Keratinocyte (primary cell): Measurements from ENCODE around the gene SDS. TPM values are rescaled to one million over a fixed set of nuclear protein-coding genes. Genes with fewer than 3 reads are reported as not detected.

ENCODE experiments used
- DNase-seq: peaks from one replicate; pipeline ENCODE4 v3.0.0-alpha.2; 2011; ENCODE audit warnings: low read depth, missing footprints, low spot score
- FAIRE-seq: peaks from 2 replicates; lab custom pipeline; 2011; peaks lifted over from hg19 to GRCh38; lab: Jason Lieb, UNC
- H2AFZ ChIP-seq: 2 replicates; pipeline ENCODE4 v1.6.0; 2012; ENCODE audit warnings: low read length, control low read depth, inconsistent platforms; ENCODE audit not compliant: control insufficient read depth
- H3K27ac ChIP-seq: 2 replicates; pipeline ENCODE4 v1.5.1; 2011; ENCODE audit warnings: low read length; ENCODE audit not compliant: control insufficient read depth, insufficient read depth
- H3K27me3 ChIP-seq: 3 replicates; pipeline ENCODE4 v1.6.0; 2011; ENCODE audit warnings: low read length; ENCODE audit not compliant: control insufficient read depth, insufficient read depth; ENCODE audit errors: extremely low read depth
- H3K36me3 ChIP-seq, 2 experiments: 2 replicates in 1 of 2; 3 replicates in 1 of 2; pipeline ENCODE4 v1.5.1; 2011; ENCODE audit warnings: low read length in 2 of 2, mild to moderate bottlenecking in 1 of 2; ENCODE audit not compliant: control insufficient read depth in 2 of 2, insufficient read depth in 2 of 2; ENCODE audit errors: extremely low read depth in 1 of 2
- H3K4me1 ChIP-seq: 3 replicates; pipeline ENCODE4 v1.5.1; 2011; ENCODE audit warnings: low read length; ENCODE audit not compliant: control insufficient read depth, insufficient read depth; ENCODE audit errors: extremely low read depth
- H3K4me2 ChIP-seq: 3 replicates; pipeline ENCODE4 v1.6.0; 2011; ENCODE audit warnings: low read depth, low read length; ENCODE audit not compliant: control insufficient read depth, insufficient read depth; ENCODE audit errors: extremely low read depth
- H3K4me3 ChIP-seq, 3 experiments: fragments of 200-600 bp in 1 of 3; sonication (generic) in 1 of 3; 2 replicates in 2 of 3; 3 replicates in 1 of 3; pipeline ENCODE4 v1.5.1; 2011 to 2016; ENCODE audit warnings: low read length in 3 of 3, mild to moderate bottlenecking in 3 of 3, control low read depth in 2 of 3, inconsistent platforms in 1 of 3, low read depth in 1 of 3, mixed read lengths in 1 of 3, mixed run types in 1 of 3, moderate library complexity in 1 of 3; ENCODE audit not compliant: control insufficient read depth in 2 of 3, insufficient read depth in 2 of 3; ENCODE audit errors: extremely low read depth in 1 of 3
- H3K79me2 ChIP-seq: 2 replicates; pipeline ENCODE4 v1.6.0; 2012; ENCODE audit warnings: low read length; ENCODE audit not compliant: control insufficient read depth, insufficient read depth
- H3K9ac ChIP-seq: 3 replicates; pipeline ENCODE4 v1.6.0; 2011; ENCODE audit warnings: low read length; ENCODE audit not compliant: control insufficient read depth, insufficient read depth; ENCODE audit errors: extremely low read depth
- H3K9me1 ChIP-seq: 3 replicates; pipeline ENCODE4 v1.6.0; 2011; ENCODE audit warnings: low read length; ENCODE audit not compliant: control insufficient read depth, insufficient read depth; ENCODE audit errors: extremely low read depth
- H3K9me3 ChIP-seq: 2 replicates; pipeline ENCODE4 v1.5.1; 2012; ENCODE audit warnings: low read depth, low read length; ENCODE audit not compliant: control insufficient read depth
- H4K20me1 ChIP-seq: 3 replicates; pipeline ENCODE4 v1.6.0; 2011; ENCODE audit warnings: low read length; ENCODE audit not compliant: control insufficient read depth, insufficient read depth; ENCODE audit errors: extremely low read depth
- CTCF ChIP-seq, 3 experiments: IDR thresholded peaks in 1 of 3; conservative IDR thresholded peaks in 1 of 3; optimal IDR thresholded peaks in 1 of 3; 2 replicates in 2 of 3; 3 replicates in 1 of 3; pipeline versions ENCODE3 to v1.5.1; 2011; ENCODE audit warnings: low read length in 3 of 3, mild to moderate bottlenecking in 3 of 3, moderate library complexity in 2 of 3, control low read depth in 1 of 3, inconsistent platforms in 1 of 3; ENCODE audit not compliant: insufficient read depth in 2 of 3; ENCODE audit errors: extremely low read depth in 1 of 3
- EZH2 ChIP-seq: IDR thresholded peaks from one replicate; pipeline ENCODE4 v1.6.1; 2012; ENCODE audit warnings: inconsistent platforms, mild to moderate bottlenecking, low read length, moderate library complexity
- dilution Hi-C: fragments of 300-500 bp; cut with MboI; formaldehyde crosslinking; loops from one replicate; pipeline ENCODE4 v1.7.0; 2020; ENCODE audit warnings: low sequenced_read_pairs; ENCODE audit not compliant: extremely low pct_ligation_motif_present
- polyA plus RNA-seq, 5 experiments: library from polyadenylated mRNA; depleted of rRNA in 3 of 5; stranded (reverse) in 3 of 5; stranded (forward) in 1 of 5; unstranded in 1 of 5; fragments of >200 nt; gene quantifications; 1 replicate in 1 of 5; 2 replicates in 3 of 5; 3 replicates in 1 of 5; pipeline versions ENCODE4 v1.2.1 to v1.2.3, GENCODE V29; 2011 to 2012; ENCODE audit warnings: missing spikeins in 2 of 5, low read depth in 1 of 5, low replicate concordance in 1 of 5

Gene SDS
- polyA plus RNA-seq, 1 donor (not counting 4 experiments of a cell fraction or from before 2014, with no cell fraction given): not detected

- no peaks in the 10 kb centered on the region for H3K9me1 ChIP-seq
- H3K9ac ChIP-seq: no peak overlapping the region
- H2AFZ ChIP-seq: no peak overlapping the region
- no peaks in the 10 kb centered on the region for H3K79me2 ChIP-seq
- no peak for FAIRE-seq
- no peaks in the 10 kb centered on the region for H3K9me3 ChIP-seq
- peaks cover 11 to 14% of the 10 kb centered on the region in 2 experiments for H3K36me3 ChIP-seq
- no peaks in the 10 kb centered on the region for H3K27me3 ChIP-seq
- no peak overlapping the region for H3K4me2 ChIP-seq
- no peak overlapping the region for H3K4me3 ChIP-seq
- no peak for DNase-seq
- H4K20me1 ChIP-seq: no peaks in the 10 kb centered on the region
- dilution Hi-C loops: no loop called here
- H3K27ac ChIP-seq: no peak overlapping the region
- TF ChIP-seq CTCF (optimal IDR thresholded peaks at IDR 0.05 in 1 of 3, IDR thresholded peaks at IDR 0.05 in 1 of 3, conservative IDR thresholded peaks at IDR 0.05 in 1 of 3; ENCODE audit: extremely low read depth in 1 of 3, insufficient read depth in 2 of 3, low read length in 3 of 3) (no peak), EZH2 (no peak)
- H3K4me1 ChIP-seq: no peaks in the 10 kb centered on the region
Measured at GRCh38 chr12:113370923-113371682, 32.6 kb downstream of the SDS start.

- FAIRE-seq: no peak
- TF ChIP-seq EZH2 (no peak), CTCF (optimal IDR thresholded peaks at IDR 0.05 in 1 of 3, IDR thresholded peaks at IDR 0.05 in 1 of 3, conservative IDR thresholded peaks at IDR 0.05 in 1 of 3; ENCODE audit: extremely low read depth in 1 of 3, insufficient read depth in 2 of 3, low read length in 3 of 3) (no peak)
- dilution Hi-C loops: no loop called here
- no peak for DNase-seq
- Histone ChIP-seq H2AFZ (no peak overlapping the region), H4K20me1 (no peaks in the 10 kb centered on the region), H3K27ac (no peak overlapping the region), H3K9ac (no peak overlapping the region), H3K79me2 (no peaks in the 10 kb centered on the region), H3K36me3 (peaks cover 7 to 14% of the 10 kb centered on the region in 2 experiments), H3K9me1 (no peaks in the 10 kb centered on the region), H3K4me3 (no peak overlapping the region), H3K4me1 (no peaks in the 10 kb centered on the region), H3K4me2 (no peak overlapping the region), H3K9me3 (no peaks in the 10 kb centered on the region), H3K27me3 (no peaks in the 10 kb centered on the region)
Measured at GRCh38 chr12:113369391-113369985, 34.2 kb downstream of the SDS start.
